A673 (cell line): ENCODE data around the gene HMCN2.

ENCODE experiments used
- EZH2 ChIP-seq: fragments of 200-600 bp; sonication (generic); IDR thresholded peaks from 2 replicates; pipeline ENCODE4 v1.6.1; 2017; ENCODE audit warnings: borderline replicate concordance, low read depth, mild to moderate bottlenecking, mixed read lengths, antibody characterized with exemption, low read length; ENCODE audit not compliant: poor library complexity, severe bottlenecking
- TF ChIP-seq, protein P1 (sequence below): fragments of 300-800, 200-600 bp; sonication (generic); conservative IDR thresholded peaks from 2 replicates; pipeline ENCODE4 v1.5.1; 2017; ENCODE audit warnings: low read depth, mild to moderate bottlenecking, antibody characterized with exemption, low read length, moderate library complexity, mixed read lengths

DNA sequence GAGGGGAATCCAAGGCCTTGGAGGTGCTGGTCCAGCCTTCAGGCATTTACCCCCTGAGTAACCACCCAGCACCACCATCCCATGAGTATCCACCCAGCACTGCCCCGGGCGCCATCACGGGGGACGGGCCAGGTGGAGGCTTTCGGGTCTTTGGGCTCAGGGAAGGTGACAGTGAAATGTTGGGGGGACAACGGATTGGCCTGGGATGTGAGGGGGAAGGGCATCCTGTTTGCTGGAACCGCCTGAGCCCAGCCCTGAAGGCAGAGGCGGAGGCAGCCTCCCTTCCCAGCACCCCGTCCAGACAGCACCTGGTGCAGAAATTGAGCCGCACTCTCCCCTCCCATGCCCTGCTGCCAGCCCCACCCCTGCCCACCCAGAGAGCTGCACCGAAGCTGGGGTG is 196.2 kb downstream of the HMCN2 start:
- TF ChIP-seq, protein P1, sequence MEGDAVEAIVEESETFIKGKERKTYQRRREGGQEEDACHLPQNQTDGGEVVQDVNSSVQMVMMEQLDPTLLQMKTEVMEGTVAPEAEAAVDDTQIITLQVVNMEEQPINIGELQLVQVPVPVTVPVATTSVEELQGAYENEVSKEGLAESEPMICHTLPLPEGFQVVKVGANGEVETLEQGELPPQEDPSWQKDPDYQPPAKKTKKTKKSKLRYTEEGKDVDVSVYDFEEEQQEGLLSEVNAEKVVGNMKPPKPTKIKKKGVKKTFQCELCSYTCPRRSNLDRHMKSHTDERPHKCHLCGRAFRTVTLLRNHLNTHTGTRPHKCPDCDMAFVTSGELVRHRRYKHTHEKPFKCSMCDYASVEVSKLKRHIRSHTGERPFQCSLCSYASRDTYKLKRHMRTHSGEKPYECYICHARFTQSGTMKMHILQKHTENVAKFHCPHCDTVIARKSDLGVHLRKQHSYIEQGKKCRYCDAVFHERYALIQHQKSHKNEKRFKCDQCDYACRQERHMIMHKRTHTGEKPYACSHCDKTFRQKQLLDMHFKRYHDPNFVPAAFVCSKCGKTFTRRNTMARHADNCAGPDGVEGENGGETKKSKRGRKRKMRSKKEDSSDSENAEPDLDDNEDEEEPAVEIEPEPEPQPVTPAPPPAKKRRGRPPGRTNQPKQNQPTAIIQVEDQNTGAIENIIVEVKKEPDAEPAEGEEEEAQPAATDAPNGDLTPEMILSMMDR, result no peak
- no peak for TF ChIP-seq EZH2
